CD4-positive, CD25-positive, alpha-beta regulatory T cell (primary cell): ENCODE data around the gene CCDC6. TPM values are rescaled to one million over a fixed set of nuclear protein-coding genes. Genes with fewer than 3 reads are reported as not detected.
"Not testable (repeated sequence)": the region's sequence is repeated elsewhere in the genome, so short reads cannot be mapped to it uniquely, and the experiment has no call there.

Experiments used
- ATAC-seq, 2 donors: fragments of 150-1000 bp; cut with Tn5 transposase; one replicate each; pipeline ENCODE4 v1.10.0; 2021; ENCODE audit warnings: low read depth in 2 of 2, moderate number of reproducible peaks in 2 of 2, moderate library complexity in 1 of 2
- DNase-seq, 3 donors: peaks; one replicate each; pipeline versions ENCODE4 v3.0.0 to v3.0.0-alpha.2; 2012 to 2022; ENCODE audit warnings: mixed read lengths in 1 of 3
- H3K27ac ChIP-seq: one replicate; pipeline ENCODE4 v1.7.0; 2013; ENCODE audit warnings: mild to moderate bottlenecking, low read length; ENCODE audit not compliant: insufficient read depth, poor library complexity, severe bottlenecking
- H3K27me3 ChIP-seq: one replicate; pipeline ENCODE4 v1.7.0; 2013; ENCODE audit warnings: low read length; ENCODE audit not compliant: control insufficient read depth, insufficient read depth
- H3K36me3 ChIP-seq: one replicate; pipeline ENCODE4 v1.7.0; 2013; ENCODE audit warnings: mild to moderate bottlenecking, low read length, moderate library complexity; ENCODE audit not compliant: control insufficient read depth, insufficient read depth
- H3K4me1 ChIP-seq: 2 replicates; pipeline ENCODE4 v1.7.0; 2013; ENCODE audit warnings: mild to moderate bottlenecking, low read length; ENCODE audit not compliant: insufficient read depth, control insufficient read depth, poor library complexity, severe bottlenecking
- H3K4me3 ChIP-seq: one replicate; pipeline ENCODE4 v1.7.0; 2013; ENCODE audit warnings: low read depth, mild to moderate bottlenecking, low read length, moderate library complexity
- H3K9me3 ChIP-seq, 2 experiments: 1 replicate in 1 of 2; 2 replicates in 1 of 2; pipeline ENCODE4 v1.7.0; 2013; ENCODE audit warnings: low read length in 2 of 2, mild to moderate bottlenecking in 1 of 2, moderate library complexity in 1 of 2; ENCODE audit not compliant: control insufficient read depth in 2 of 2
- H3K27ac Mint-ChIP-seq, 3 donors: one replicate each; pipeline ENCODE4 v1.8.0; 2020 to 2022; ENCODE audit warnings: mild to moderate bottlenecking in 3 of 3, mixed read lengths in 3 of 3, moderate library complexity in 2 of 3
- H3K27me3 Mint-ChIP-seq: one replicate; pipeline ENCODE4 v1.8.0; 2022; ENCODE audit warnings: mild to moderate bottlenecking, mixed read lengths
- H3K36me3 Mint-ChIP-seq: one replicate; pipeline ENCODE4 v1.8.0; 2020; ENCODE audit warnings: mixed read lengths
- H3K4me1 Mint-ChIP-seq, 4 donors: one replicate each; pipeline ENCODE4 v1.8.0; 2020 to 2022; ENCODE audit warnings: mixed read lengths in 4 of 4, mild to moderate bottlenecking in 1 of 4
- H3K4me3 Mint-ChIP-seq, 4 donors: one replicate each; pipeline ENCODE4 v1.8.0; 2020 to 2022; ENCODE audit warnings: mild to moderate bottlenecking in 4 of 4, mixed read lengths in 4 of 4, moderate library complexity in 3 of 4
- H3K9me3 Mint-ChIP-seq, 7 donors: one replicate each; pipeline ENCODE4 v1.8.0; 2020 to 2022; ENCODE audit warnings: mixed read lengths in 7 of 7, mild to moderate bottlenecking in 3 of 7, moderate library complexity in 2 of 7
- polyA plus RNA-seq, 4 donors: library from polyadenylated mRNA; unstranded; fragments of 300-500 nt; fragmentation: Illumina TruSeq; gene quantifications; one replicate each; pipeline ENCODE4 v1.2.3, GENCODE V29; 2021
- total RNA-seq: library from RNA; stranded (reverse); gene quantifications from one replicate; pipeline ENCODE4 v1.2.3, GENCODE V29; 2022

CCDC6 gene
- total and polyA plus RNA-seq, 5 donors from 2014 or later = 4.4 to 24.8 (median 5.0) TPM

GRCh38 chr10:59790080-59790479 is 116.3 kb downstream of the CCDC6 start:
- H3K4me1 Mint-ChIP-seq, H3K4me1 ChIP-seq, H3K4me3 ChIP-seq, H3K9me3 ChIP-seq, H3K27me3 Mint-ChIP-seq, H3K4me3 Mint-ChIP-seq, ATAC-seq, H3K27ac ChIP-seq, DNase-seq, H3K9me3 Mint-ChIP-seq, H3K27me3 ChIP-seq, H3K27ac Mint-ChIP-seq: not testable (repeated sequence)
- peaks cover 43% of the 10 kb centered on the region for H3K36me3 ChIP-seq
- peaks cover 38% of the 10 kb centered on the region for H3K36me3 Mint-ChIP-seq

GRCh38 chr10:59788914-59789313 is 117.4 kb downstream of the CCDC6 start:
- H3K36me3 Mint-ChIP-seq = peaks cover 26% of the 10 kb centered on the region
- not testable (repeated sequence) for H3K9me3 ChIP-seq, DNase-seq, H3K4me3 Mint-ChIP-seq, H3K27ac ChIP-seq, H3K4me1 Mint-ChIP-seq, H3K27ac Mint-ChIP-seq, H3K4me1 ChIP-seq, H3K27me3 Mint-ChIP-seq, ATAC-seq, H3K27me3 ChIP-seq, H3K9me3 Mint-ChIP-seq, H3K4me3 ChIP-seq
- peaks cover 33% of the 10 kb centered on the region for H3K36me3 ChIP-seq

DNA sequence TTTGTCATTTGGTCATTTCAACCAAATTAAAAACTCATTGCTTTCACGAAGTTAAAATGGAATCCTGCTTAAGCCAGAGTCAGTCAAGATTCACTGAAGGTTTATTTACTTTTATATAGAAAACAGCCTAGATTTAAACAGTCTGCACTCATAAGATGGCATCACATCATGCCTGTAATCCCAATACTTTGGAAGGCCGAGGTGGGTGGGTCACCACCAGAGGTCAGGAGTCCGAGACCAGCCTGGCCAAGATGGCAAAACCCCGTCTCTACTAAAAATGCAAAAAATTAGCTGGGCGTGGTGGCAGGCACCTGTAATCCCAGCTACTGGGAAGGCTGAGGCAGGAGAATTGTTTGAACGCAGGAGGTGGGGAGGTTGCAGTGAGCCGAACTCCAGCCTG is 119.3 kb downstream of the CCDC6 start:
- H3K4me3 Mint-ChIP-seq, ATAC-seq, H3K4me3 ChIP-seq, H3K4me1 Mint-ChIP-seq, H3K9me3 ChIP-seq, H3K27ac Mint-ChIP-seq, H3K36me3 Mint-ChIP-seq, H3K27ac ChIP-seq, H3K4me1 ChIP-seq, DNase-seq, H3K27me3 Mint-ChIP-seq, H3K27me3 ChIP-seq, H3K9me3 Mint-ChIP-seq: not testable (repeated sequence)
- H3K36me3 ChIP-seq = peaks cover 15% of the 10 kb centered on the region

GRCh38 chr10:59785476-59785875 is 120.9 kb downstream of the CCDC6 start:
- not testable (repeated sequence) for H3K27ac Mint-ChIP-seq, H3K9me3 ChIP-seq, H3K27ac ChIP-seq, DNase-seq, H3K27me3 Mint-ChIP-seq, H3K4me1 Mint-ChIP-seq, ATAC-seq, H3K4me1 ChIP-seq, H3K27me3 ChIP-seq, H3K36me3 Mint-ChIP-seq, H3K36me3 ChIP-seq, H3K4me3 ChIP-seq, H3K4me3 Mint-ChIP-seq, H3K9me3 Mint-ChIP-seq

- Mint-ChIP-seq H3K27me3 (no peaks in the 10 kb centered on the region), H3K4me1 (no peaks in the 10 kb centered on the region), H3K27ac (no peak overlapping the region), H3K36me3 (peaks cover 3% of the 10 kb centered on the region), H3K9me3 (peaks cover 0 to 9% (median 4%) of the 10 kb centered on the region in 7 donors), H3K4me3 (no peak overlapping the region)
- Histone ChIP-seq H3K9me3 (no peaks in the 10 kb centered on the region), H3K4me1 (no peaks in the 10 kb centered on the region), H3K27me3 (no peaks in the 10 kb centered on the region), H3K36me3 (no peaks in the 10 kb centered on the region), H3K27ac (no peak overlapping the region), H3K4me3 (no peak overlapping the region)
- ATAC-seq = no peak
- DNase-seq = no peak
Measured at GRCh38 chr10:59781511-59781910, 124.8 kb downstream of the CCDC6 start.

DNA sequence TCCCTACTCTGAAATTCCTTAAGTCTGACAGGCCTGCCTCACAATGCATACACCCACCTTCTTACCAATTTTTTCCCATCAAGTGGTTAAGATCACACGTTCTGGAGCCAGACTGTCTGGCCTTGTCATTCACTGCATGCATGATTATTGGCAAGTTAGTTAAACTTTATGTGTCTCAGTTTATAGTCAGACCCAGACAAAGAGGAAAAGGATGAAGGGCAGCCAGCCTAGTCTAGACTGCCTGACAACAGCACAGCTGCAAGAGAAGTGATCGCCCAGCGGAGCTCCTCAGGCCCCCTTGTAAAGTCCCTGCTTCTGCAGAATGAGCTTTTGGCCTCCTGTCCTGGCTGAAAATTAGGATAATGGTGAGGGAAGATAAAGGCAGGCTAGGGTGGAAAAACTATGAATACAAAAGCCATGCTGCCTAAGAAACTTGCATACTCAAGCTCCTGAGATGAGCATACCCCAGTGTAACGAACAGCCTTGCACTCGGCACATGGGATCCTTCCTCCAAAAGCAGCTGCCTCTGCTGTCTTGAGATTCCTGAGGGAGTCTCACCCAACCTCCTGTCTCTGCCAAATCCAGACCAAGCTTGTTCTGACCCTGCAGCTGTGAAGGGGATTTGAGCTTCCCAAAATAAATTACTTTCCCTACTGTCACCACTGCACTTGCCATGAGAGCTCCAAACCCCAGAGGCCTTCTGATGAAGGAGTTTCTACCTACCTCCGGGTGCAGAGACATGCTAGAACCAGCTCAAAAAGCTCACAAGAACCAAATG is 126.4 kb downstream of the CCDC6 start:
- Mint-ChIP-seq H3K27me3 (no peaks in the 10 kb centered on the region), H3K4me3 (no peak overlapping the region), H3K36me3 (peaks cover 5% of the 10 kb centered on the region), H3K4me1 (no peaks in the 10 kb centered on the region), H3K27ac (no peak overlapping the region), H3K9me3 (peaks cover 0 to 11% (median 3%) of the 10 kb centered on the region in 7 donors)
- Histone ChIP-seq H3K27ac (no peak overlapping the region), H3K4me3 (no peak overlapping the region), H3K4me1 (no peaks in the 10 kb centered on the region), H3K9me3 (no peaks in the 10 kb centered on the region), H3K27me3 (no peaks in the 10 kb centered on the region), H3K36me3 (no peaks in the 10 kb centered on the region)
- DNase-seq = no peak
- no peak for ATAC-seq

GRCh38 chr10:59774451-59774850 is 131.9 kb downstream of the CCDC6 start:
- DNase-seq (no peak), ATAC-seq (no peak)
- Histone ChIP-seq H3K9me3 (no peaks in the 10 kb centered on the region), H3K36me3 (no peaks in the 10 kb centered on the region), H3K27ac (no peak overlapping the region), H3K27me3 (no peaks in the 10 kb centered on the region), H3K4me3 (no peak overlapping the region), H3K4me1 (no peaks in the 10 kb centered on the region)
- Mint-ChIP-seq H3K9me3 (peaks cover 0 to 10% (median 3%) of the 10 kb centered on the region in 7 donors), H3K4me1 (no peaks in the 10 kb centered on the region), H3K36me3 (peaks cover 5% of the 10 kb centered on the region), H3K4me3 (no peak overlapping the region), H3K27me3 (no peaks in the 10 kb centered on the region), H3K27ac (no peak overlapping the region)

DNA sequence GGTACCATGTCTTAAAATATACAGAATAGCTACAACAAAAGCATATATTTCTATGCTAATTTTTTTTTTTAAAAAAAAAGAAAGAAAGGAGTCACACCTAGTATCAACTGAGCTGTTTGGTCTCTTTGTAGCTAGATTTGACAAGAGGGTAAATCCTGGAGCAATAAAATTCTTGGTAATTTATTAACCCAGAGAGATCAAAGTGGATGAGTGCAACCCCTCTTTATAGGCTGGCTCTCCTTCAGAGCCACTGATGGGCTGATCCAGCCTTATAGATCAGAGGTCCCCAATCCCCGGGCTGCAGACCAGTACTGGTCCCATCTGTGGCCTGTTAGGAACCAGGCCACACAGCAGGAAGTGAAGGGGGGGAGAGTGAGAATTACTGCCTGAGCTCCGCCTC is 133.3 kb downstream of the CCDC6 start:
- Mint-ChIP-seq H3K9me3 (peaks cover 0 to 10% (median 3%) of the 10 kb centered on the region in 7 donors), H3K27ac (no peak overlapping the region), H3K36me3 (peaks cover 5% of the 10 kb centered on the region), H3K4me3 (no peak overlapping the region), H3K27me3 (no peaks in the 10 kb centered on the region), H3K4me1 (no peaks in the 10 kb centered on the region)
- ATAC-seq = no peak
- Histone ChIP-seq H3K27me3 (no peaks in the 10 kb centered on the region), H3K36me3 (no peaks in the 10 kb centered on the region), H3K4me3 (no peak overlapping the region), H3K4me1 (no peaks in the 10 kb centered on the region), H3K9me3 (no peaks in the 10 kb centered on the region), H3K27ac (no peak overlapping the region)
- DNase-seq = no peak
